Testis (tissue), 2 donors: Measurements from ENCODE around the gene GABRB1.

Experiments used
- CTCF ChIP-seq, 3 experiments: fragments of 450-650 bp in 2 of 3; fragments of 200-600 bp in 1 of 3; sonication (generic) in 1 of 3; IDR thresholded peaks; one replicate each; pipeline ENCODE4 v1.5.1; 2016 to 2019; ENCODE audit warnings: antibody characterized with exemption in 3 of 3, mild to moderate bottlenecking in 2 of 3, moderate library complexity in 1 of 3
- POLR2A ChIP-seq: fragments of 450-650 bp; IDR thresholded peaks from one replicate; pipeline ENCODE4 v1.6.1; 2017; ENCODE audit warnings: antibody characterized with exemption, mild to moderate bottlenecking, moderate library complexity

GRCh38 chr4:47313384-47313783, 282.0 kb downstream of the GABRB1 start:
- TF ChIP-seq CTCF (IDR thresholded peaks at IDR 0.05) (no peak), POLR2A (no peak)
